Uterus (tissue), 2 donors: Measurements from ENCODE around the gene NHSL1.

Experiments used
- POLR2A ChIP-seq, 2 donors: fragments of 450-650 bp; IDR thresholded peaks; one replicate each; pipeline ENCODE4 v1.6.1; 2016; ENCODE audit warnings: antibody characterized with exemption in 2 of 2, mild to moderate bottlenecking in 1 of 2, moderate library complexity in 1 of 2
- TF ChIP-seq, protein P1 (sequence below), 4 experiments: fragments of 200-600 bp in 2 of 4; fragments of 450-650 bp in 2 of 4; sonication (generic) in 2 of 4; IDR thresholded peaks; one replicate each; pipeline ENCODE4 v1.5.1; 2016 to 2019; ENCODE audit warnings: antibody characterized with exemption in 4 of 4, mild to moderate bottlenecking in 2 of 4, moderate library complexity in 1 of 4

- TF ChIP-seq, protein P1, sequence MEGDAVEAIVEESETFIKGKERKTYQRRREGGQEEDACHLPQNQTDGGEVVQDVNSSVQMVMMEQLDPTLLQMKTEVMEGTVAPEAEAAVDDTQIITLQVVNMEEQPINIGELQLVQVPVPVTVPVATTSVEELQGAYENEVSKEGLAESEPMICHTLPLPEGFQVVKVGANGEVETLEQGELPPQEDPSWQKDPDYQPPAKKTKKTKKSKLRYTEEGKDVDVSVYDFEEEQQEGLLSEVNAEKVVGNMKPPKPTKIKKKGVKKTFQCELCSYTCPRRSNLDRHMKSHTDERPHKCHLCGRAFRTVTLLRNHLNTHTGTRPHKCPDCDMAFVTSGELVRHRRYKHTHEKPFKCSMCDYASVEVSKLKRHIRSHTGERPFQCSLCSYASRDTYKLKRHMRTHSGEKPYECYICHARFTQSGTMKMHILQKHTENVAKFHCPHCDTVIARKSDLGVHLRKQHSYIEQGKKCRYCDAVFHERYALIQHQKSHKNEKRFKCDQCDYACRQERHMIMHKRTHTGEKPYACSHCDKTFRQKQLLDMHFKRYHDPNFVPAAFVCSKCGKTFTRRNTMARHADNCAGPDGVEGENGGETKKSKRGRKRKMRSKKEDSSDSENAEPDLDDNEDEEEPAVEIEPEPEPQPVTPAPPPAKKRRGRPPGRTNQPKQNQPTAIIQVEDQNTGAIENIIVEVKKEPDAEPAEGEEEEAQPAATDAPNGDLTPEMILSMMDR (IDR thresholded peaks at IDR 0.05), result no peak
- TF ChIP-seq POLR2A (IDR thresholded peaks at IDR 0.05), result no peak
These were observed 88.1 kb downstream of the NHSL1 start for GRCh38 chr6:138410972-138411880.
